ENCODE results near the gene CST2.

The CST2 gene

GRCh38 chr20:23774081-23774480 lies 52.4 kb downstream of the CST2 start:
- H3K36me3 ChIP-seq (ENCODE audit: control insufficient read depth, insufficient read depth, low read length), result no peaks in the 10 kb centered on the region
- no peak overlapping the region for H3K27ac ChIP-seq (ENCODE audit: low read depth, low read length)
- H3K4me3 ChIP-seq (ENCODE audit: low read depth, low read length), result no peak overlapping the region
- no peaks in the 10 kb centered on the region for H3K9me3 ChIP-seq (ENCODE audit: control insufficient read depth, insufficient read depth, low read length)
- H3K27me3 ChIP-seq (ENCODE audit: control insufficient read depth, insufficient read depth, low read length), result peaks cover 8% of the 10 kb centered on the region
- no peaks in the 10 kb centered on the region for H3K4me1 ChIP-seq (ENCODE audit: control insufficient read depth, insufficient read depth, low read length)
- no peak overlapping the region for H3K9ac ChIP-seq (ENCODE audit: low read depth, low read length)

All from HUES48 (cell line).